ENCODE results near the gene DUS1L.

Gene DUS1L

DNA sequence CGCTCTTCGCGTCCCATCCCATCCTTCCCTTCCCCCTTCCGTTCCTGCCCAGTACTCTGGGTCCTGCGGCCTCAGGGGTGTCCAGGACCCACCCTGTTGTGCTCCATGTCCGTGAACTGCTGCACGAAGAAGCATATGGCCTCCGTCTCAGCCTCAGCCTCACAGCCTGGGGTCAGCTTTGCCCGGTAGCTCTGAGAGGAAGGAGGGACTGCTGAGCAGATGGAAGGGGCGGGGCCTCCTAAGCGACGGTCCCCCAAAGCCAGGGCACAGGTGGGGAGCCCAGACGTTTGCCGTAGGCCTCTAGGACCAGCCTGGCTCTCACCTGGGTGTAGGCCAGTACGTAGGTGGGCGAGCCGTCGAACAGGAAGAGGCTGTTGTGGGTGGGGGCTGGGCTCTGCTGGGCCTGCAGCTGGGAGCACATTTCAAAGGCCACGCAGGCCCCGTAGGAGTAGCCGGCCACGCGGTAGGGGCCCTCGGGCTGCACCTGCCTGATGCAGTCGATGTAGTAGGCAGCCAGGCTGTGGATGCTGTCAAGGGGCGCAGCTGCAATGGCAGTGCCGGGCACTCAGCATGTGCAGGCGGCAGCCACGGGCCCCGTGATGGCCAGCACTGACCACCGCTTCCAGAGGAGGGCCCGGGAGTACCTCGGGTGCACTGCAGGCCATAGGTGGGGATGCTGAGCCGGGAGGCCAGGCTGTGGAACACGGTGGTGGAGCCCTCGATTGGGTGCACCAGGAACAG is 14.6 kb upstream of the DUS1L start:
- Histone ChIP-seq H3K9ac (ENCODE audit: low read depth, low read length) (no peak overlapping the region), H3K9me3 (ENCODE audit: control insufficient read depth, insufficient read depth, low read length) (no peaks in the 10 kb centered on the region), H3K4me1 (ENCODE audit: insufficient read depth, low read length) (no peaks in the 10 kb centered on the region), H3K36me3 (ENCODE audit: insufficient read depth, low read length) (peaks cover 22% of the 10 kb centered on the region)

DNA sequence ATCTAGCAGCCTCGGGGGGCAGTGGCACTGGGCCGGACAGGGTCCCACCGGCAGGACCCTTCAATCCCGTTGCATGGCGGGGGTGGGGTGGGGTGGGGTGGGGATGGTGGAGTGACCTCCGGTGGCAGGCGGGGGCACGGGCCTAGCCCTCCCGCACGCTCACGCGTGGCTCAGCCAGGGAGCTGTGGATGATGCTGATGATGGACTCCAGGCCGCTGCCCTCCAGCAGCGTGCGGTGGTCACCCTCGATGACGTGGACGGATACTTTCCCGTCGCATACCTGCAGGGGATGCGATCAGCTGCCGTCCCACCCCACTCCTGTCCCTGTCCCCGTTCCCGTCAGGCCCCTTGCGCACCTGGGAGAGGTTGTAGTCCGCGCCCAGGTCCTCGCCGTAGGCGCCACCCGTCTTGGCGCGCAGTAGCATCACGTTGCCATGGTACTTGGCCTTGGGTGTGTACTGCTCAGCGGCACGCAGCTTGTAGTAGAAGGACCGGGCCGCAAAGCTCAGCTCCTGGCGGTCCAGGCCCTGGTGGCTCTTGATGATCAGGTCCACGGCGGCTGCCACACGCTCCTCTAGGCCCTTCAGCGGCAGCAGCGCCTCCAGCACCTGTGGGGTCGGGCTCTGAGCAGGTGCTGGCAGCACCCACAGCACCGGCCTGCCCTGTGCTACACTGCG is 13.5 kb upstream of the DUS1L start:
- Histone ChIP-seq H3K9me3 (ENCODE audit: control insufficient read depth, insufficient read depth, low read length) (no peaks in the 10 kb centered on the region), H3K36me3 (ENCODE audit: insufficient read depth, low read length) (peaks cover 22% of the 10 kb centered on the region), H3K4me1 (ENCODE audit: insufficient read depth, low read length) (no peaks in the 10 kb centered on the region), H3K9ac (ENCODE audit: low read depth, low read length) (no peak overlapping the region)

DNA sequence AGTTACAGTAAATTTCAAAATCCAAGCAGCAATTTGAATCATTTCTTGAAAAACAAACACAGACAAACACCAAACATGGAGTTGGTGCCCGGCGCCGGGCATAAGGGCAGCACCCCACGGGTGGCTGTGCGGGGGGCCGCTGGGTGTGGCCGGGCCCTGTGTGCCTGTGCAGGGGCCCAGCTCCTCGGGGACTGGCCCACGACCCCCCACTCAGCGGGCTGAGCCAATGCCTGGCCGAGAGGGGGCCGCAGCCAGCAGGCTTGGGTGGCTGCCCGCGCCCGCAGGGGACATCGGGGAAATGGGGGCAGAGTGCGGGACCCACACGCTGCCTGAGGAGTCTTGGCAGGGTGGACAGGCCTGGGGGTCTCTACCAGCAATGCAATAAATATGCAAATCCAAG is 12.8 kb upstream of the DUS1L start:
- Histone ChIP-seq H3K9ac (ENCODE audit: low read depth, low read length) (no peak overlapping the region), H3K9me3 (ENCODE audit: control insufficient read depth, insufficient read depth, low read length) (no peaks in the 10 kb centered on the region), H3K36me3 (ENCODE audit: insufficient read depth, low read length) (peaks cover 20% of the 10 kb centered on the region), H3K4me1 (ENCODE audit: insufficient read depth, low read length) (no peaks in the 10 kb centered on the region)

GRCh38 chr17:82077617-82078358 is 12.2 kb upstream of the DUS1L start:
- Histone ChIP-seq H3K9me3 (ENCODE audit: control insufficient read depth, insufficient read depth, low read length) (no peaks in the 10 kb centered on the region), H3K4me1 (ENCODE audit: insufficient read depth, low read length) (no peaks in the 10 kb centered on the region), H3K36me3 (ENCODE audit: insufficient read depth, low read length) (peaks cover 14% of the 10 kb centered on the region), H3K9ac (ENCODE audit: low read depth, low read length) (no peak overlapping the region)

DNA sequence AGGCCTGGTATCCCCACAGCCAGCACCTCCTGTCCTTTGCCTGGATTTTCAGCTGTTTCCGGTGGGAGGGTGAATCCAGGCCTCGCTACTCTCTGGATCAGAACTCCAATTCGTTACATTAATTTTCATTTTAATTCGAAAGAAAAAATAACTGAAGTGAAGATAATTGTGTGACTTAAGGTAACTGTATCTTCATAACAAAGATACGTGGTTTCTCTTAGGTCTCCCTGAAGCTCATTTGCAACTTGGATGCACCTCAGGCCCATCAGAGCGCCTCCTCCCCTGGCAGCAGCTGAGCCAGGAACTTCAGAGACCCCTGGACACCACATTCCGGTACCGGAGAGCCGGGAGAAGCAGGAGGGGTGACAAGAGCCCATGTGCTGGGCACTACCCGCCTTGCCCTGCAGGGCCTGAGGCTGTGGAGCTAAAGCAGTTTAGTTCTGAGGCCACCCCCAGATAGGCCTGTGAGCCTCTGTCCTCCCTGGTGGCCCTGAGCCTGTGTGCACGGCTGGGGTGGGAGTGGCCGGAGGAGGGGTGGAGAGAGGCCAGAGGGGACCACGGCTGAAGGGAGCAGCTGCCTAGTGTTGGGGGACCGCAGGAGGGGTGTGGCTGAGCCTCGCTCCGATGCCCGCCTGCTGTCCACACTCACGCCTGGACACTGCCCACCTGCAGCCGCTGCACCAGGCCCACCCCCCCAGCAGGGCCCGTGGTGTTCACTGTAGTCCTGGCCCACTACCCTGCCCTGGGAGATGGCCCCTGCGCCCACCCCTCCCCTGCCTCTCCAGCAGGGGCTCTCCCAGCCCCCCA is 11.4 kb upstream of the DUS1L start:
- Histone ChIP-seq H3K9me3 (ENCODE audit: control insufficient read depth, insufficient read depth, low read length) (no peaks in the 10 kb centered on the region), H3K9ac (ENCODE audit: low read depth, low read length) (no peak overlapping the region), H3K4me1 (ENCODE audit: insufficient read depth, low read length) (no peaks in the 10 kb centered on the region), H3K36me3 (ENCODE audit: insufficient read depth, low read length) (peaks cover 7% of the 10 kb centered on the region; the same call in 1 of the 2 replicates)

- no peaks in the 10 kb centered on the region for H3K9me3 ChIP-seq (ENCODE audit: control insufficient read depth, insufficient read depth, low read length)
- no peaks in the 10 kb centered on the region for H3K4me1 ChIP-seq (ENCODE audit: insufficient read depth, low read length)
- H3K36me3 ChIP-seq (ENCODE audit: insufficient read depth, low read length): peaks cover 7% of the 10 kb centered on the region; the same call in 1 of the 2 replicates
- H3K9ac ChIP-seq (ENCODE audit: low read depth, low read length): no peak overlapping the region
These were observed 10.6 kb upstream of the DUS1L start for GRCh38 chr17:82076018-82076784.

DNA sequence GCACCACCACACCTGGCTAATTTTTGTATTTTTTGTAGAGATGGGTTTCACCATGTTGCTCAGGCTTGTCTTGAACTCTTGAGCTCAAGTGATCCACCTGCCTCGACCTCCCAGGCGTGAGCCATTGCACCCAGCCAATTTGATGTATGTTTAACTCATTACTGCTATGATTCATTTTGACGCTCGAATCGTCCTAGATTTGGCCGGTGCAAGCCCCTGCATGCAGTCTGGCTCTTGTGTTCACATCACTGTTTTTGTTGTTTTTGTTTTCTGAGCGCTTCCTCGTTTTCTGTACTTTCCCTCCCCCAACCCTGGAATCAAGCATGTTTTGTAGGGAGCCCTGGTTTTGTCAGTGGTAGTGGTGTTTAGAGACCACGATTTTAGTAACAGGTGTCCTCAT is 7.8 kb upstream of the DUS1L start:
- Histone ChIP-seq H3K9me3 (ENCODE audit: control insufficient read depth, insufficient read depth, low read length) (no peaks in the 10 kb centered on the region), H3K36me3 (ENCODE audit: insufficient read depth, low read length) (no peaks in the 10 kb centered on the region), H3K9ac (ENCODE audit: low read depth, low read length) (no peak overlapping the region), H3K4me1 (ENCODE audit: insufficient read depth, low read length) (no peaks in the 10 kb centered on the region)

DNA sequence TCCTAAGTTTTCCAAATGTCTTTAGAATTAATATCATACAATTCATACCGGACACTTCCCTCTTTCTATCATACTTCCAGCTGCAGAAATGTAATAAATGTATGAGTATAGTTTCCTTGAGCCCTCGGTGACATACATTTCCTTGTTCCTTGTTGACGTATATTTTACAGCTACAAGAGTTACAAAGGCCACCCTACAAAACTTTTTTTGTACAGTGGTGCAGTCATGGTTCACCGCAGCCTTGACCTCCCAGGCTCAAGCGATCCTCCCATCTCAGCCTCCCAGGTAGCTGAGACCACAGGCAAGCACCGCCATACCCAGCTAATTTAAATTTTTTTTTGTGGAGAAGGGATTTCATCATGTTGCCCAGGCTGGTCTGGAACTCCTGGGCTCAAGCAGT is 7.2 kb upstream of the DUS1L start:
- Histone ChIP-seq H3K4me1 (ENCODE audit: insufficient read depth, low read length) (no peaks in the 10 kb centered on the region), H3K36me3 (ENCODE audit: insufficient read depth, low read length) (no peaks in the 10 kb centered on the region), H3K9me3 (ENCODE audit: control insufficient read depth, insufficient read depth, low read length) (no peaks in the 10 kb centered on the region), H3K9ac (ENCODE audit: low read depth, low read length) (no peak overlapping the region)

- no peaks in the 10 kb centered on the region for H3K9me3 ChIP-seq (ENCODE audit: control insufficient read depth, insufficient read depth, low read length)
- no peaks in the 10 kb centered on the region for H3K36me3 ChIP-seq (ENCODE audit: insufficient read depth, low read length)
- H3K9ac ChIP-seq (ENCODE audit: low read depth, low read length): no peak overlapping the region
- no peaks in the 10 kb centered on the region for H3K4me1 ChIP-seq (ENCODE audit: insufficient read depth, low read length)
These were observed 5.0 kb upstream of the DUS1L start for GRCh38 chr17:82070611-82071010.

DNA sequence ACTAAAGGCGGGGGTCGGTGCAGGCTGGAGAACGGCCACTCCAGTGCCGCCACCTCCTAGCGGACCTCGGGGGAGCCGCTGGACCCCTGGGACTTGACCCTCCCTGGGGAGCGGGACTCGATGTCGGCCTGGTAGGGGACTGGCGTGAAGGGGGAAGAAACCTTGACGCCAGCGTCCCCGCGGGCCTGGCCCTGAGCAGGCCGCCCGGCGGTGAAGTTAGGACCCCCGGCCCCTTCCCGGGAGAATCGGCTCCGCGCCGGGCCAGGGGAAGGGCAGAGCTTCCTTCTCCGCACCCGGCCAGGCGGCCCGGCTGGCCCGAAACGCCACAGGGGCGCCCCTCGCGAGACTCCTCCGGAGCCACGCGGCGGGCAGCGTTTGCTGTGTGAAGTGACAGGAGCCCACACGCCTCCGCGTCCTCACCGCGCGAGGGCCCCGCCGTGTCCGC is 389 bp downstream of the DUS1L start:
- Histone ChIP-seq H3K9ac (ENCODE audit: low read depth, low read length) (peak overlapping the region; percentile 87), H3K9me3 (ENCODE audit: control insufficient read depth, insufficient read depth, low read length) (no peaks in the 10 kb centered on the region), H3K36me3 (ENCODE audit: insufficient read depth, low read length) (peaks cover 11% of the 10 kb centered on the region; the same call in 1 of the 2 replicates), H3K4me1 (ENCODE audit: insufficient read depth, low read length) (no peaks in the 10 kb centered on the region)

DNA sequence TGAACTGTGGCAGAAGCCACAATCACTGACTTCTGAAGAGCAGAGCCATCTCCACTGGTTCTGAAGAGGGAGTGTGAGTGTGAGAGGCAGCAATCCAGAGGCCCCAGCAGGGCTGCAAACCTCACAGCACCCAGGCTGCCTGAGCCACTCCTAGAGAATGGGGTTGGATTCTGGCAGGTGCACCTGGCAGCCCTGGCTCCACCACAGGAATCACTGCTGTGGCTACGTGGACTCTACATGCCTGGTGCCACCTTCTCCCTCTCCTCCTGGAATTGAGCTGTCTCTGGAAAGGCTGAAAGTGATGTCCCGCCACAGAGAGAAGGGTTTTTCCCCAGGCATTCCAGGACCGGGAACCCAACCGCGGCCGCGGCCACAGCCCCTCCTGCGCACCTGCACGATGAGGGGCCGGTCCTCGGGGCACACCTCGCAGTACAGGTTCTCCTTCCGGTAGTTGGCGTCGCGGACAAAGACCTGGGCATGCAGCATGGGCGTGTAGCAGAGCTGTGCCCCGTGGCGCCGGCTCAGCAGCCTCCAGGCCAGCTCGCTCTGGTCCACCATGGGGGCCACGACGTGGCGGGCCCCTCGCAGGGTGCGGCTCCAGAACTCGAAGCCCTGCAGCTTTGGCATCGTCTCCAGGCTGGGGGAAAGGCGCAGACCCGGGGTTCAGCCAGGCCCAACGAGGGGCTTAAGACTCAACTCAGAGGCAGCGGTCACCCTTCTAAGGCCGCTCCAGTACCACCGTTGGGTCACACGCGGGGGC is 991 bp downstream of the DUS1L start:
- Histone ChIP-seq H3K36me3 (ENCODE audit: insufficient read depth, low read length) (peaks cover 13% of the 10 kb centered on the region; the same call in 1 of the 2 replicates), H3K4me1 (ENCODE audit: insufficient read depth, low read length) (no peaks in the 10 kb centered on the region), H3K9ac (ENCODE audit: low read depth, low read length) (peak overlapping the region; percentile 87), H3K9me3 (ENCODE audit: control insufficient read depth, insufficient read depth, low read length) (no peaks in the 10 kb centered on the region)

DNA sequence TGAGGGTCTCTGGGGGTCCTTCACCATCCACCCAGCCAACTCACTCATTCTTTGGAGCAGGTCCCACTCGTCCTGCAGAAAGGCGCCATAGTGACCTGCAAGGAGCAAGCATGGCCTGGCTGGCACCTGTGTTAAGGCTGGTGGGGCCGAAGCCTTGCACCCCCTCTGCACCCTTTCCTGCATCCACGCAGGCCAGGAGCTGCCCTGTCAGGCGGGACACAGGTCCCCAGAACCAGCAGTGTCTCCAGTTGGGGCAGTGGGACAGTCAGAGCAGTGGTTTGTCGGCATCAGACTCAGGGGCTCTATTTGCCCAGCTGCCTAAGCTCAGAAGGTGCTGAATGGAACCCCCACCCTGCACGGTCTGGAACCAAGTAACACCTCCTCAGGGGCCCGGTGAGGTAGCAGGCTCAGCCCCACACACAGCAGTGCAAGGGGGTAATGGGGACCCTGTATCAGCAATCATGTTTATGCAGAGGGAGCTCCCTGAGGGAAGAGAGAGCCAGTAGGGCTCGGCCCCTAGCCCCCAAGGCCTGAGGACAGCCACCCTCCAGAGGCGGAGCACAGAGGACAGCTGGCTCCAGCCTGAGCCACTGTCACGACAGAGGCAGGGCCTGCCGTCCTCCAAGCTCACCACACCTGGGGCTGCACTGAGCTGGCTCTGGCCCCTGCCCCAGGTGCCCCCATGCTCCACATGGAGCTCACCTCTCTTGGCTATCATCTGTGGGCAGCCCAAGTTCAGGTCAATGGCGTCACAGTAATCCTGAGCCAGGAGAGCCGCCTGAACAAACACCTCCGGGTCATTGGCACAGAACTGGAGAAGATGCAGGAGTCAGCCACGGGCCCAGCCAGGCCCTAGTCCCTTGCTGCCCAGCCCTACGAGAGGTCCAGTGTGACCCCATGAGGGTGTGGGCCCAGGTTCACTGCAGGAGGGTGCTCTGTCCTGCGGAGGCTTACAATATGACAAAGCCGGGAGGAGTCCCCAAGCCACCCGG is 1.9 kb downstream of the DUS1L start:
- Histone ChIP-seq H3K9ac (ENCODE audit: low read depth, low read length) (no peak overlapping the region), H3K9me3 (ENCODE audit: control insufficient read depth, insufficient read depth, low read length) (no peaks in the 10 kb centered on the region), H3K4me1 (ENCODE audit: insufficient read depth, low read length) (no peaks in the 10 kb centered on the region), H3K36me3 (ENCODE audit: insufficient read depth, low read length) (peaks cover 13% of the 10 kb centered on the region)
